GM19328 (cell line): Measurements from ENCODE around the gene CACNB2.

Experiments
- ATAC-seq: cut with Tn5 transposase; IDR thresholded peaks from one replicate; pipeline ENCODE4 v1.9.1; 2021; ENCODE audit warnings: mild to moderate bottlenecking, moderate library complexity; ENCODE audit not compliant: unreplicated experiment

CACNB2 gene

GRCh38 chr10:18140149-18140956, at the start of gene CACNB2:
Gene CACNB2, plus strand, starts transcription at chr10:18140424.
- ATAC-seq: no peak

- ATAC-seq: no peak
Measured at GRCh38 chr10:18094332-18094731, 45.9 kb upstream of the CACNB2 start.

- ATAC-seq: no peak
Measured at GRCh38 chr10:18094793-18095192, 45.4 kb upstream of the CACNB2 start.

GRCh38 chr10:18097524-18097923, 42.7 kb upstream of the CACNB2 start:
- no peak for ATAC-seq

GRCh38 chr10:18098201-18098600, 42.0 kb upstream of the CACNB2 start:
- ATAC-seq: no peak

GRCh38 chr10:18099415-18099814, 40.8 kb upstream of the CACNB2 start:
- no peak for ATAC-seq

- no peak for ATAC-seq
Measured at GRCh38 chr10:18100669-18101068, 39.6 kb upstream of the CACNB2 start.

- ATAC-seq: no peak
Measured at GRCh38 chr10:18102404-18102803, 37.8 kb upstream of the CACNB2 start.

GRCh38 chr10:18104223-18104872, 35.9 kb upstream of the CACNB2 start:
- no peak for ATAC-seq

GRCh38 chr10:18109341-18109870, 30.8 kb upstream of the CACNB2 start:
- ATAC-seq: no peak

- no peak for ATAC-seq
Measured at GRCh38 chr10:18113881-18114280, 26.3 kb upstream of the CACNB2 start.

- no peak for ATAC-seq
Measured at GRCh38 chr10:18117276-18117675, 22.9 kb upstream of the CACNB2 start.

GRCh38 chr10:18122753-18123152, 17.5 kb upstream of the CACNB2 start:
- ATAC-seq: no peak

- no peak for ATAC-seq
Measured at GRCh38 chr10:18133046-18133445, 7.2 kb upstream of the CACNB2 start.

- ATAC-seq: no peak
Measured at GRCh38 chr10:18134509-18134908, 5.7 kb upstream of the CACNB2 start.

GRCh38 chr10:18134921-18135320, 5.3 kb upstream of the CACNB2 start:
- ATAC-seq: no peak

GRCh38 chr10:18136073-18136791, 4.0 kb upstream of the CACNB2 start:
- no peak for ATAC-seq

GRCh38 chr10:18137111-18137510, 3.1 kb upstream of the CACNB2 start:
- ATAC-seq: no peak

- no peak for ATAC-seq
Measured at GRCh38 chr10:18140957-18141845, 977 bp downstream of the CACNB2 start.

GRCh38 chr10:18142151-18142550, 1.9 kb downstream of the CACNB2 start:
- ATAC-seq: no peak

GRCh38 chr10:18144396-18144795, 4.2 kb downstream of the CACNB2 start:
- ATAC-seq: no peak
